HFFc6 (cell line): ENCODE data around the gene TDRKH. TPM values are rescaled to one million over a fixed set of nuclear protein-coding genes. Genes with fewer than 3 reads are reported as not detected.

Experiments
- DNase-seq: peaks from one replicate; pipeline ENCODE4 v3.0.0-alpha.2; 2018
- H3K27ac Mint-ChIP-seq: 2 replicates; pipeline ENCODE4 v1.8.0; 2020; ENCODE audit warnings: mild to moderate bottlenecking, mixed read lengths
- H3K27me3 Mint-ChIP-seq: 2 replicates; pipeline ENCODE4 v1.8.0; 2021; ENCODE audit warnings: mild to moderate bottlenecking, moderate library complexity, mixed read lengths; ENCODE audit not compliant: insufficient read depth
- H3K36me3 Mint-ChIP-seq: 2 replicates; pipeline ENCODE4 v1.8.0; 2021; ENCODE audit warnings: low read depth, mixed read lengths
- H3K4me1 Mint-ChIP-seq: 2 replicates; pipeline ENCODE4 v1.8.0; 2020; ENCODE audit warnings: low read depth, mixed read lengths
- H3K4me3 Mint-ChIP-seq: 2 replicates; pipeline ENCODE4 v1.8.0; 2020; ENCODE audit warnings: mild to moderate bottlenecking, moderate library complexity, mixed read lengths
- H3K9me3 Mint-ChIP-seq: 2 replicates; pipeline ENCODE4 v1.8.0; 2020; ENCODE audit warnings: mild to moderate bottlenecking, mixed read lengths
- CTCF ChIP-seq: fragments of 200-600 bp; sonication (generic); IDR thresholded peaks from 2 replicates; pipeline ENCODE4 v1.5.0; 2021; ENCODE audit warnings: antibody characterized with exemption, mild to moderate bottlenecking
- total RNA-seq, 6 experiments: library from RNA; stranded (reverse); fragmentation: NEBNext Ultra II Directional; extraction: Animal tissue kit (Norgen Biotek cat#: 25700); gene quantifications; 2 replicates in 1 of 6; 3 replicates in 5 of 6; pipeline ENCODE4 v1.2.3, GENCODE V29; 2021

Gene TDRKH
- total RNA-seq, 6 experiments from 2014 or later, result 1.1 to 2.0 (median 1.5) TPM

- H3K4me3 Mint-ChIP-seq, result no peak overlapping the region
- H3K27me3 Mint-ChIP-seq, result peaks cover 37% of the 10 kb centered on the region
- no peak overlapping the region for H3K27ac Mint-ChIP-seq
- no peaks in the 10 kb centered on the region for H3K36me3 Mint-ChIP-seq
- TF ChIP-seq CTCF, result no peak
- H3K4me1 Mint-ChIP-seq, result peaks cover 9% of the 10 kb centered on the region
- peak; percentile 27 for DNase-seq
- H3K9me3 Mint-ChIP-seq, result no peaks in the 10 kb centered on the region
Observed at GRCh38 chr1:151832318-151832980, 42.1 kb upstream of the TDRKH start.

GRCh38 chr1:151831605-151832004 lies 41.3 kb upstream of the TDRKH start, which contains the start of gene RORC:
RORC (minus strand) TSS chr1:151831802; CDS start chr1:151831764, 38 bp downstream.
- no peak for TF ChIP-seq CTCF

GRCh38 chr1:151831256-151831591 lies 40.9 kb upstream of the TDRKH start:
- Mint-ChIP-seq H3K27ac (no peak overlapping the region), H3K27me3 (peaks cover 31% of the 10 kb centered on the region), H3K4me3 (no peak overlapping the region), H3K36me3 (no peaks in the 10 kb centered on the region), H3K4me1 (peaks cover 6% of the 10 kb centered on the region), H3K9me3 (no peaks in the 10 kb centered on the region)
- DNase-seq, result no peak
- TF ChIP-seq CTCF, result no peak

More at GRCh38 chr1:151831605-151832004, 41.3 kb upstream of the TDRKH start, which contains the start of gene RORC:
- Mint-ChIP-seq H3K4me1 (peaks cover 6% of the 10 kb centered on the region), H3K4me3 (no peak within 1 kb of the TSS), H3K27me3 (peaks cover 32% of the 10 kb centered on the region), H3K36me3 (no peaks in the 10 kb centered on the region), H3K27ac (no peak within 1 kb of the TSS), H3K9me3 (no peaks in the 10 kb centered on the region)
- no peak for DNase-seq

- H3K4me3 Mint-ChIP-seq, result no peak overlapping the region
- peaks cover 35% of the 10 kb centered on the region for H3K27me3 Mint-ChIP-seq
- no peaks in the 10 kb centered on the region for H3K36me3 Mint-ChIP-seq
- H3K27ac Mint-ChIP-seq, result no peak overlapping the region
- H3K4me1 Mint-ChIP-seq, result peaks cover 6% of the 10 kb centered on the region; the same call in 1 of the 2 replicates
- no peaks in the 10 kb centered on the region for H3K9me3 Mint-ChIP-seq
- no peak for TF ChIP-seq CTCF
- no peak for DNase-seq
Observed at GRCh38 chr1:151830055-151830454, 39.8 kb upstream of the TDRKH start.

- Mint-ChIP-seq H3K27me3 (peaks cover 41% of the 10 kb centered on the region), H3K4me3 (no peak overlapping the region), H3K27ac (no peak overlapping the region), H3K9me3 (no peaks in the 10 kb centered on the region), H3K36me3 (no peaks in the 10 kb centered on the region), H3K4me1 (peaks cover 6% of the 10 kb centered on the region; the same call in 1 of the 2 replicates)
- no peak for DNase-seq
- TF ChIP-seq CTCF, result no peak
Observed at GRCh38 chr1:151829352-151830046, 39.2 kb upstream of the TDRKH start.
